SH-SY5Y (cell line): ENCODE measurements around the gene ANGPTL2.

Experiments used
- GATA2 ChIP-seq: IDR thresholded peaks from 2 replicates; pipeline ENCODE4 v1.6.1; 2011; ENCODE audit warnings: mild to moderate bottlenecking, low read depth, low read length
- GATA3 ChIP-seq: IDR thresholded peaks from 2 replicates; pipeline ENCODE4 v1.6.1; 2011; ENCODE audit warnings: low read depth, mild to moderate bottlenecking, low read length, moderate library complexity

ANGPTL2 gene

GRCh38 chr9:127121628-127122175 is 733 bp downstream of the ANGPTL2 start:
- TF ChIP-seq GATA3 (no peak), GATA2 (no peak)

DNA sequence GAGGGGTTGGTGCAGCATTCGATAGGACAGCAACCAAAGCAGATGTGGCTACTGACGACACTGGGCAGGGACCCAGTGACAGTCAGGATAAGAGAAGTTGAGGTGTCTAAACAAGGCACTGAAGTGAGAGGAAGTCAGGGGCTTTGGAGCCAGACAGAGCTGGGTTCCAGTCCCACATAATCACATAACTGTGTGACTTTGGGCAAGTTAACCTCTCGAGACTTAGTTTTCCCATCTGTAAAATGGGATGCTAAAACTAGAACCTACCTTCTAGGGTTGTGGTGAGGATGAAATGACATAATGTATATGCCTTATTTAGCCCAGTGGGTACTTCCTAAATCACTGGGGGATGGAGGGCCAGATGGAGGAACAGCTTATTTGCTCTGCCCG is 3.1 kb downstream of the ANGPTL2 start:
- TF ChIP-seq GATA2, result no peak
- no peak for TF ChIP-seq GATA3

GRCh38 chr9:127118597-127119319 is 3.7 kb downstream of the ANGPTL2 start:
- TF ChIP-seq GATA3 (no peak), GATA2 (no peak)

DNA sequence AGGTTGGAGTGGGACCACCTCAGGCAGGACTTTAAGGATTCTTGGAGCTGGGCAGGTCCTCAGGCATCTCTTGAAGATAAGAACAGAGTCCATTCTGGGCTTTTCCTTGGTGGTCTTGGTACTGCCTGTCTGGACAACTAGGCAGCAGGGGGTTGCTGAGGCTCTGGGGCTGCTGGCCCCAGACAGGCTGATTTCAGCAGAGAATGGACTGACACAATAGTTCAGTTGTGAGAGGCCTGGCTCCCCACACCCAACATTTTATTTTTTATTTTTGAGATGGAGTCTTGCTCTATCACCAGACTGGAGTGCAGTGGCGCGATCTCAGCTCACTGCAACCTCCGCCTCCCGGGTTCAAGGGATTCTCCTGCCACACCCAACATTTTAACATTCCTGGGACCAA is 4.6 kb downstream of the ANGPTL2 start:
- TF ChIP-seq GATA2 (no peak), GATA3 (no peak)

GRCh38 chr9:127116957-127117356 is 5.5 kb downstream of the ANGPTL2 start:
- TF ChIP-seq GATA3 (no peak), GATA2 (no peak)

DNA sequence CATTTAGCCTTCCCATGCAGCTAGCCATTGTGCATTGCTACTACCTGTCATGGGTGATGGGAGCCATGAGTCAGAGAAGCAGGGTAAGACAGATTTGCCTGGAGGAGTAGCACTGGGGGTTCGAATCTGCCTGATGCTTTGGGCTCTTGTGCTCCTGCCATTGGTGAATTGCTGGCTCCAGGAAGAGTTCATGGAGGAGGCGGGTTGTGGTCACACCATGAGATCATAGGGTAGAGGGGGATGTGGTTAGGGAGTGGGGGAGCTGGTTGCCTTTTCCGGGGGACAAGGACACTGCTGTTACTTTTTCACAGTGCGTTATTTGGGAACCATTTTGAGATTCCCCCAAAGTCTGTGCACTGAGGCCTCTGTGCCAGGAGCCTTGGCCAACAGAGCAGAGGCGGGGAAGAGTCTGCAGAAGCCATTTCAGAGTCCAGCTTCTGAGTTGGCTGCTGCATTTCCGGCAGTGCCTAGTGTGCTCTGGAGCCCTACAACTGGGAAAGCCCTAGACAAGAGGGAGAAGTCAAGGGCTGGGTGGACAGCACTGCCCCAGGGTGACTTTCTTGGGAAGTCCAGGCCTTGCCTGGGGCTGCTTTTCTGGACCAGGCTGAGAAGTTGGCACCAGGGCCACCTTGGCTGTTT is 6.2 kb downstream of the ANGPTL2 start:
- TF ChIP-seq GATA2, result no peak
- no peak for TF ChIP-seq GATA3

DNA sequence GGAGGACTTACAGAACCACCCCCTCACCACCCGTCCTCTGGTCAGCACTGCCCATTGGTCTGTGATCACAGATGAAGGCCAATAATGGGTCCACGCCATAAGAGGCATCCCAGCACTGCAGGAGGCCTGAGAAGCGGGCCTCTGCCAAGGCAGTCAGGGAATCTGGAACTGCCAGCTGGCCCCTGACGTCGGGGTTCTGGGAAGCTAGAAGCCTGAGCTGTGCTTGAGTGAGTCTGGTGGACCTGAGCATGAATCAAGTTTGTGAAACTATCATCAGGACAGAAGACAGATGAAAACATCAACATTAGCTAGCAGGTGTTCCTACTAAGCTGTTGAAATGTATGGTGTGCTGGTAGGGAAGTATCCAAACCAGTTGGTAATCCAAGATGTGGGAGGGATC is 7.8 kb downstream of the ANGPTL2 start:
- TF ChIP-seq GATA2 (no peak), GATA3 (no peak)

DNA sequence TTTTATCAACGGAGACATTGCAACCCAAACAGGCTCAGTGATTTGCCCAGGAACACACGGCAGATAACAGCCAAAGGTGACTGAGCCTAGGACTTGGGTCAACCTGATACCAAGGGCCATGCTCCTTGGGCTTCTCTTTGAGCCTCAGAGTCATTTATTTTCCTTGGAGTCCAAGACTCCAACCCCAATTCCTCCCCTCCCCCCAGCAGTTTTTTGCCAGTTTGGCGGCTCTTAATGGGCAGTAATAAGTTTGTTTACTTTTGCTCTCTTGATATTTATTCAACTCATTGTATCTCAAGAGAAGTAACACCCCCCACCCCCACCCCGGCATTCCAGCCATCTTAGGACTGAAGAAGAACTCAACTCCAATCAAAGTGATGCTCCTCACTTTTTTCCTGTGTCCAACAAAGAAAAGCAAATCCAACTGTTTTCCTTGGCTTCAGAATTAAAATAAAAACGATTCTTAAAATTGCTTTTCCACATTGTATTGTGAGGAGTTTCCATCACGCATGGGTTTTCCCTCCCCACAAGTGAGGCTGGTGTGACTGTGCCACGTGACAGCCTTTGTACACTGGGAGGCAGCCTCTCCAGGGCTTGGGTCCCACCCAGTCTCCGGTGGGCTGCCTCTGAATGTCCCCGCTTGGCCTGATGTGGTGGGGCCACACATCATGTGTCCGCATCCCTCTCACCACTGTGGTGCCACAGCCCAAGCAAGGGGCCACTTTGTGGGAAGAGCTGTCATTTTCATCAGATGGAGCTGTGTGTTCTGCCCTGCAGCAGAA is 9.1 kb downstream of the ANGPTL2 start:
- TF ChIP-seq GATA2 (no peak), GATA3 (no peak)

GRCh38 chr9:127112735-127113161 is 9.7 kb downstream of the ANGPTL2 start:
- TF ChIP-seq GATA2 (no peak), GATA3 (no peak)

- TF ChIP-seq GATA3, result no peak
- no peak for TF ChIP-seq GATA2
Observed at GRCh38 chr9:127112056-127112455, 10.4 kb downstream of the ANGPTL2 start.

DNA sequence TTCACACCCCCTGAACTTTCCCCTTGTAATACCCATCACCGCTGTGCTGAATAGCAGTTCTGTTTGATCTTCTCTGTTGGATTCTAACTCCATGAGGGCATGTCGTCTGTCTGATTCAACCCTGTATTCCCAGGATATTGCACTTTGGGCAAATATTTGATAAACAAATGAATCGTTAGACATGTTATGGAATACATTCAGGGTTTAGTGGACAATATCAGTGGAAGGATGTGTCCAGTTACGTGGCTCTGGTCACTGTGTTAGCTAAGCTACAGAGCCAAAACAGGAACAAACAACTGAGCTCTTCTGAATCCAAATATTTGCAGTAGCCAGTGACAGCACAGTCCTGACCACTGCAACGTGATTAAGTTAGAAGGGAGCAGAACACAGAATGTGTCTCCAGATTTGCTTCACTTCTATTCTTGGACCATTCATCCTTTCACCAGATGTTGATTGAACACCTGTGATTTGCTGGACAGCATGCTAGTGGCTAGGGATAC is 13.2 kb downstream of the ANGPTL2 start:
- no peak for TF ChIP-seq GATA3
- no peak for TF ChIP-seq GATA2

- TF ChIP-seq GATA2, result no peak
- no peak for TF ChIP-seq GATA3
Observed at GRCh38 chr9:127107929-127108876, 14.2 kb downstream of the ANGPTL2 start.

GRCh38 chr9:127107171-127107928 is 15.1 kb downstream of the ANGPTL2 start:
- TF ChIP-seq GATA3, result no peak
- no peak for TF ChIP-seq GATA2
